Measurements from ENCODE around the gene GPR152. TPM values are rescaled to one million over a fixed set of nuclear protein-coding genes. Genes with fewer than 3 reads are reported as not detected.

GPR152 gene
- total RNA-seq, 1 experiment from 2014 or later: not detected

Other genes with a start within 250 kb of the GPR152 start
- gene GRK2, start 186.3 kb downstream of the GPR152 start, total RNA-seq (2014; rRNA removed; shearing (Covaris generic); ENCODE audit: low replicate concordance): 24.2 and 31.8 TPM in 2 replicates
- gene ANKRD13D, start 163.4 kb downstream of the GPR152 start, total RNA-seq (2014; rRNA removed; shearing (Covaris generic); ENCODE audit: low replicate concordance): 17.2 and 25.8 TPM in 2 replicates
- 3.8 and 5.1 TPM in 2 replicates for gene SSH3, start 149.2 kb downstream of the GPR152 start, total RNA-seq (2014; rRNA removed; shearing (Covaris generic); ENCODE audit: low replicate concordance)
- gene POLD4, start 99.2 kb downstream of the GPR152 start, total RNA-seq (2014; rRNA removed; shearing (Covaris generic); ENCODE audit: low replicate concordance): 17.3 and 40.1 TPM in 2 replicates
- 6.4 and 7.7 TPM in 2 replicates for gene CLCF1, start 79.1 kb downstream of the GPR152 start, total RNA-seq (2014; rRNA removed; shearing (Covaris generic); ENCODE audit: low replicate concordance)
- gene RAD9A, start 60.7 kb downstream of the GPR152 start, total RNA-seq (2014; rRNA removed; shearing (Covaris generic); ENCODE audit: low replicate concordance): 1.7 and 17.6 TPM in 2 replicates
- 244 and 262 TPM in 2 replicates for gene PPP1CA, start 50.9 kb downstream of the GPR152 start, total RNA-seq (2014; rRNA removed; shearing (Covaris generic); ENCODE audit: low replicate concordance)
- gene TBC1D10C, start 48.6 kb downstream of the GPR152 start, total RNA-seq (2014; rRNA removed; shearing (Covaris generic); ENCODE audit: low replicate concordance): not detected in 2 replicates
- not detected in 2 replicates for gene CARNS1, start 37.1 kb downstream of the GPR152 start, total RNA-seq (2014; rRNA removed; shearing (Covaris generic); ENCODE audit: low replicate concordance)
- 77.9 and 121 TPM in 2 replicates for gene RPS6KB2, start 24.2 kb downstream of the GPR152 start, total RNA-seq (2014; rRNA removed; shearing (Covaris generic); ENCODE audit: low replicate concordance)
- gene PTPRCAP, start 15.0 kb downstream of the GPR152 start, total RNA-seq (2014; rRNA removed; shearing (Covaris generic); ENCODE audit: low replicate concordance): not detected in 2 replicates
- 58.3 and 96.9 TPM in 2 replicates for gene CORO1B, start 9.3 kb downstream of the GPR152 start, total RNA-seq (2014; rRNA removed; shearing (Covaris generic); ENCODE audit: low replicate concordance)
- gene CABP4, start 2.6 kb upstream of the GPR152 start, total RNA-seq (2014; rRNA removed; shearing (Covaris generic); ENCODE audit: low replicate concordance): 0.26 and 3.0 TPM in 2 replicates
- gene TMEM134, start 16.5 kb upstream of the GPR152 start, total RNA-seq (2014; rRNA removed; shearing (Covaris generic); ENCODE audit: low replicate concordance): 39.4 and 44.2 TPM in 2 replicates
- gene AIP, start 30.3 kb upstream of the GPR152 start, total RNA-seq (2014; rRNA removed; shearing (Covaris generic); ENCODE audit: low replicate concordance): 85.1 and 122 TPM in 2 replicates
- 5.5 and 18.9 TPM in 2 replicates for gene PITPNM1, start 52.6 kb upstream of the GPR152 start, total RNA-seq (2014; rRNA removed; shearing (Covaris generic); ENCODE audit: low replicate concordance)
- 14.1 and 14.8 TPM in 2 replicates for gene CDK2AP2, start 55.4 kb upstream of the GPR152 start, total RNA-seq (2014; rRNA removed; shearing (Covaris generic); ENCODE audit: low replicate concordance)
- not detected in 2 replicates for gene CABP2, start 70.7 kb upstream of the GPR152 start, total RNA-seq (2014; rRNA removed; shearing (Covaris generic); ENCODE audit: low replicate concordance)
- gene GSTP1, start 131.1 kb upstream of the GPR152 start, total RNA-seq (2014; rRNA removed; shearing (Covaris generic); ENCODE audit: low replicate concordance): 280 and 743 TPM in 2 replicates
- 274 and 469 TPM in 2 replicates for gene NDUFV1, start 154.2 kb upstream of the GPR152 start, total RNA-seq (2014; rRNA removed; shearing (Covaris generic); ENCODE audit: low replicate concordance)
- 15.0 TPM in 1 of 2 replicates, not detected in the other for gene NUDT8, start 177.2 kb upstream of the GPR152 start, total RNA-seq (2014; rRNA removed; shearing (Covaris generic); ENCODE audit: low replicate concordance)
- not detected in 2 replicates for gene TBX10, start 187.0 kb upstream of the GPR152 start, total RNA-seq (2014; rRNA removed; shearing (Covaris generic); ENCODE audit: low replicate concordance)
- gene ACY3, start 198.0 kb upstream of the GPR152 start, total RNA-seq (2014; rRNA removed; shearing (Covaris generic); ENCODE audit: low replicate concordance): not detected in 2 replicates
- gene ALDH3B2, start 221.9 kb upstream of the GPR152 start, total RNA-seq (2014; rRNA removed; shearing (Covaris generic); ENCODE audit: low replicate concordance): not detected in 2 replicates

Data from MG63 (cell line).